ENCODE data around the gene EVX2.

EVX2 gene

DNA sequence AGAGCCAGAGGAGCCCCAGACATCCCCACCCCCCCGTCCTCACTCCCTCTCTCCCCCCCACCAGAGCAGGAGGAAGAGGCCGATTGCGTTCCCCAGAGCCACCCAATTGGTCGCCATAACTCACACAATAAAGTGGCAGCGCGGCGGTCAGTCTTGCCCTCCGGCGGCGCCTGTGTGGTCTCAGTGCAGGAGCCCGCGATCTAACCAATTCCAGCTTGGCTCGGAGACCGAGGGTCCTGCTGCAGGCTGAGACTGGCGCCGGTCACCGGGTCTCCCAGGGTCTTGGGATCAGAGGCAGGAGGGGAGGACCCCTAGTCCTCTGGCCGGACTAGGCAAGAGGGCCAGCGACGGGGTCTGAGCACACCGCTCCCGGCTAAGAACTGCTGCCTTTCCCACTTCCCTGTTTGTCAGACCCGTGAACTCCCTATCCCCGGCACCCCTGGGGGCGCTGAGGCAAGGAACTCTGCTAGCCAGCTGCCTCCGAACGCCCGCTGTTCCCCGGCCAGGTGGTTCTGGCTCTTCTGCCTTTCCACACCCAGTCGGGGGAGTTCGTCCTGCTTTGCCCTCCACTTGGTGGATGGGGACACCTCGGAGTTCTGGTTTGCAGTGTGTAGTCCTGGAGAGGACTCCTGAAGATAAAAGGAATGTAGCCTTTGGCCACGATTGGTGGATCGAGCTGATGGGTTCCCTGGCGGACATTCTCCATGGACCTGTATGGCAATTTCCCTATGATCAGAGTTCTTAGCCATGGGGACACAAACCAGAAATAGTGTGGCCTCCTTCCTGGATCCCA, 14.8 kb upstream of the EVX2 start:
- Histone ChIP-seq H3K4me3 (replicated peaks; ENCODE audit: low read depth, low read length) (no peak overlapping the region), H3K36me3 (ENCODE audit: control insufficient read depth, insufficient read depth, low read length) (no peaks in the 10 kb centered on the region), H3K27me3 (replicated peaks; ENCODE audit: control insufficient read depth, insufficient read depth, low read length) (no peaks in the 10 kb centered on the region; the same call in 1 of the 2 replicates)
- DNase-seq (ENCODE audit: extremely low read depth, insufficient read length) = no peak
- TF ChIP-seq, protein P1, sequence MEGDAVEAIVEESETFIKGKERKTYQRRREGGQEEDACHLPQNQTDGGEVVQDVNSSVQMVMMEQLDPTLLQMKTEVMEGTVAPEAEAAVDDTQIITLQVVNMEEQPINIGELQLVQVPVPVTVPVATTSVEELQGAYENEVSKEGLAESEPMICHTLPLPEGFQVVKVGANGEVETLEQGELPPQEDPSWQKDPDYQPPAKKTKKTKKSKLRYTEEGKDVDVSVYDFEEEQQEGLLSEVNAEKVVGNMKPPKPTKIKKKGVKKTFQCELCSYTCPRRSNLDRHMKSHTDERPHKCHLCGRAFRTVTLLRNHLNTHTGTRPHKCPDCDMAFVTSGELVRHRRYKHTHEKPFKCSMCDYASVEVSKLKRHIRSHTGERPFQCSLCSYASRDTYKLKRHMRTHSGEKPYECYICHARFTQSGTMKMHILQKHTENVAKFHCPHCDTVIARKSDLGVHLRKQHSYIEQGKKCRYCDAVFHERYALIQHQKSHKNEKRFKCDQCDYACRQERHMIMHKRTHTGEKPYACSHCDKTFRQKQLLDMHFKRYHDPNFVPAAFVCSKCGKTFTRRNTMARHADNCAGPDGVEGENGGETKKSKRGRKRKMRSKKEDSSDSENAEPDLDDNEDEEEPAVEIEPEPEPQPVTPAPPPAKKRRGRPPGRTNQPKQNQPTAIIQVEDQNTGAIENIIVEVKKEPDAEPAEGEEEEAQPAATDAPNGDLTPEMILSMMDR (IDR thresholded peaks at IDR 0.05; ENCODE audit: insufficient read depth, low read length, poor library complexity, severe bottlenecking) = no peak

DNA sequence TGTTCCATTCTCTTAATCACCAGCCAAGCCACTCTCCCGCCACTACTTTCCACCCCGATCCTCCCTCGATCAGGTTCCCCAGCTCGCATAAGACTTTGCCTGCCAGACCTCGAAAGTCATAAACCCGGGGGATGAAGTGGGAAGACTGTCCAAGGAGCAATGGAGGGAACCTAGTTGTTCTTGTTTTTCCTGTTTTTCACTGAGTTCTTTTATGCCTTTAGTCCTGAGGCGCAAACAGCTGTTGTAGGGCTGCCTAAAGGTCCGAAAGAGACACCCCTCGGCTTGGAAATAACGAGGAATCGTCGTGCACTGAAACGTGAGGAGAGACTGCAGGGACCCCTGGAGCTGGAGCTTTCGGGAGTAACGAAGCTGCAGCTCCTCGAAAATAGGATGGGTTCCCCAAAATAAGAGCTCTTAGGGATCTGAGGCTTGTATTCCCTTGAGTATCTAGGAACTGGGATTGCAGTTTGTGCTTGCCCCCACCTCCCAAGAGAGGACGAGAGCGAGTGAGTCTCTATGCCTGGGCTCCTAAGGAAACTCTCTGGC, 14.1 kb upstream of the EVX2 start:
- H3K27me3 ChIP-seq (replicated peaks; ENCODE audit: control insufficient read depth, insufficient read depth, low read length) = no peaks in the 10 kb centered on the region; the same call in 1 of the 2 replicates
- no peak for DNase-seq (ENCODE audit: extremely low read depth, insufficient read length)
- H3K36me3 ChIP-seq (ENCODE audit: control insufficient read depth, insufficient read depth, low read length) = no peaks in the 10 kb centered on the region
- TF ChIP-seq, protein P1 (IDR thresholded peaks at IDR 0.05; ENCODE audit: insufficient read depth, low read length, poor library complexity, severe bottlenecking) = no peak
- H3K4me3 ChIP-seq (replicated peaks; ENCODE audit: low read depth, low read length) = no peak overlapping the region

DNA sequence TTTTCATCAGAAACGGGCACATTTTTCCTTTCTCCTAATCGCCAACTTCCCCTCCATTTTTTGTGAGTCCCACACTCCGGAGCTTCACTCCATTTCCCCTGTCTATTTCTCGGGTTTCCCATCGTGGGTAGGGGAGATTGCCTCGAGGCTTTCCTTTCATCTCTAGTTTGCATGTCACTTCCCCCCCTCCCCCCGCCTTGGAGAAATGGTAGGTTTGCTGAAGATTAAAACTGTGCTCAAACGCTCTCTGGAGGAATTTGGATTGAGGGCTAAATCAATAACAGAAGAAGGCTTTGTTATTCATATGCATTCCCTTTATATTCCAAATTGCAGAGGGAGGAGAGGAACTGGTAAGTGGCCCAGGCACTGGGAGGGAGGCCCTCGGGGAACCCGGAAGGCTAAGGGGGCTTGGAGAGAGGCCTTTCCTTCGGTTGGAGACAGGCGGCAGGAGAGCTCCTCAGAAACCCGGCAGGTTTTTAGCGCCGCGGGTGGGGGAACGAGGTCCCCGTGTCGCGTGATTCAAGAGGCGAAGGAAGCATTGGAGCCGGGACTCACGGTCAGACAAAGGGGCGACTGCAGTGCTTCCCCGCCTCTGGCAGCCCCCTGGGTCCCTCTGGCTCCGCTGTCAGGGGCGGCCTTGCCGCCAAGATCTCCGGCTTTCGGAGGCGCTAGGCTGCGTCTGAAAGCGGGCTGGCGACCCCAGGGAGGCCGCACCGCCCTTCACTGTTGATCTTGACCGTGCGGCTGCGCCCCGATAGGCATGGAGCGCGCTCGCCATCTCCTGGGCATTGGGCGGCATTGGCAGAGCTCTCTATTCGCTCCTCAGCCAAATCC, 13.4 kb upstream of the EVX2 start:
- DNase-seq (ENCODE audit: extremely low read depth, insufficient read length) = peak; percentile 67
- Histone ChIP-seq H3K27me3 (replicated peaks; ENCODE audit: control insufficient read depth, insufficient read depth, low read length) (no peaks in the 10 kb centered on the region; the same call in 1 of the 2 replicates), H3K36me3 (ENCODE audit: control insufficient read depth, insufficient read depth, low read length) (no peaks in the 10 kb centered on the region), H3K4me3 (replicated peaks; ENCODE audit: low read depth, low read length) (peak overlapping the region; percentile 31)
- TF ChIP-seq, protein P1 (IDR thresholded peaks at IDR 0.05; ENCODE audit: insufficient read depth, low read length, poor library complexity, severe bottlenecking) = peak; percentile 80

DNA sequence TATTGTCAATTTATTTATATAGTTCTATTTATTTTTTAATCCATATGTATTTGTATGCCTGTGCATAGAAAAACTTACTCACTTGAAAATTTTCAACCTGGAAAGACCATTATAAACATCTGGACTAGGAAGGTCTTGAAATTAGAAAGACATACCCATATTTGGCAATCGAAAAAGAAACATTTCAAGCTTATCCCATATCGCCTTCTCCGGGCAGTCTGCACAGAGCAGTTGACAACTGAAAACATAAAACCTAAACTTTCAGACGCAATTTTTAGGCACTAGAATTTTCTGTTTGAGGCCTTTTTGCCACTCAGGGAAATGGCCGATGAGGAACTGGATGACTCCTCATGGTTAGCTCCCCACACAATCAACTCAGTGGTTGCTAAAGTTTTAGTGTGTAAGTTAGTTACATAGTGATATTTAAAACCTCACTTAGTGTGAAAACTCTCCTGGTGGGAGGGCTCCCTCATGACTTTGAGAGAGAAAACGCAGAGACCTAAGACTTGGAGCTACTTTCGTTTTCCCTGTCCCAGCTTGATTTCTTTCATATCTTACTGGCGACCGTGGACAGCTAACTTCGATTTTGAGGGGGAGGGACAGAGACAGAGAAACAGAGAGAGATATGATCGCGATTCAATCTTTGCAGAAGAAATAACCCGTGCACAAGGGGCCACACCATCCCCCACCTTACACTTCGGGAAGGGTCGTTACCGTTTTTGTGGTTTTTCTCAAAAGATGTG, 12.7 kb upstream of the EVX2 start:
- no peak for DNase-seq (ENCODE audit: extremely low read depth, insufficient read length)
- TF ChIP-seq, protein P1 (IDR thresholded peaks at IDR 0.05; ENCODE audit: insufficient read depth, low read length, poor library complexity, severe bottlenecking) = no peak
- Histone ChIP-seq H3K36me3 (ENCODE audit: control insufficient read depth, insufficient read depth, low read length) (no peaks in the 10 kb centered on the region), H3K4me3 (replicated peaks; ENCODE audit: low read depth, low read length) (peak overlapping the region; percentile 22), H3K27me3 (replicated peaks; ENCODE audit: control insufficient read depth, insufficient read depth, low read length) (peaks cover 1% of the 10 kb centered on the region; the same call in 1 of the 2 replicates)

DNA sequence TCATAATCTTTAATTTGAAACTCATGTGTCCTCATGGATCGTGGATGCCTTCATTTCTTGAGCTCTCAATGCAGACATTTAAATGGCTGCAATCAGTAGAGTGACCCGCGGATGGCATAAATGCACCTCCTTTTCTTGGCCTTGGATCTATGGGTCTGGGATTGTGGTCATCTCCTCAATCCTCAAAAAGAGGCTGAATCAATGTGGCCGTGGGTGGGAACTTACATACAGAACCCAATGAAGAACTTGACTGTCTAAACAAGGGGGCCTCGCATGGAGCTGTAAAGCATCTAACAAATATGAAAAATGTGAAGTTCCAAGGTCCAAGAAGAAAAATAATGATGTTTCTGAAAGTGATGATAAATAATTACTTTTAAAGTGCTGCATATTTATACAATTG, 11.7 kb upstream of the EVX2 start:
- peaks cover 1% of the 10 kb centered on the region; the same call in 1 of the 2 replicates for H3K27me3 ChIP-seq (replicated peaks; ENCODE audit: control insufficient read depth, insufficient read depth, low read length)
- TF ChIP-seq, protein P1 (IDR thresholded peaks at IDR 0.05; ENCODE audit: insufficient read depth, low read length, poor library complexity, severe bottlenecking) = no peak
- H3K4me3 ChIP-seq (replicated peaks; ENCODE audit: low read depth, low read length) = no peak overlapping the region
- no peaks in the 10 kb centered on the region for H3K36me3 ChIP-seq (ENCODE audit: control insufficient read depth, insufficient read depth, low read length)
- no peak for DNase-seq (ENCODE audit: extremely low read depth, insufficient read length)
